GF-D8 (cell line): ENCODE results near the gene DIRAS2.

Source experiments
- DNase-seq: peaks from one replicate; lab custom pipeline; 2025; lab: John Stamatoyannopoulos, UW

Gene DIRAS2

GRCh38 chr9:90612957-90613356 lies 29.7 kb downstream of the DIRAS2 start:
- no peak for DNase-seq

GRCh38 chr9:90611568-90611967 lies 31.1 kb downstream of the DIRAS2 start:
- no peak for DNase-seq

GRCh38 chr9:90611121-90611520 lies 31.5 kb downstream of the DIRAS2 start:
- DNase-seq = no peak

- DNase-seq = no peak
Measured at GRCh38 chr9:90607701-90608516, 34.7 kb downstream of the DIRAS2 start.

GRCh38 chr9:90600029-90600428 lies 42.6 kb downstream of the DIRAS2 start:
- no peak for DNase-seq

- DNase-seq = no peak
Measured at GRCh38 chr9:90598191-90598590, 44.4 kb downstream of the DIRAS2 start.

- DNase-seq = no peak
Measured at GRCh38 chr9:90593646-90594045, 49.0 kb downstream of the DIRAS2 start.

- DNase-seq = no peak
Measured at GRCh38 chr9:90580576-90580975, 62.0 kb downstream of the DIRAS2 start.

- DNase-seq = no peak
Measured at GRCh38 chr9:90579181-90579580, 63.4 kb downstream of the DIRAS2 start.

- no peak for DNase-seq
Measured at GRCh38 chr9:90578126-90578815, 64.4 kb downstream of the DIRAS2 start.

GRCh38 chr9:90569511-90569910 lies 73.1 kb downstream of the DIRAS2 start:
- DNase-seq = no peak

GRCh38 chr9:90568667-90569066 lies 74.0 kb downstream of the DIRAS2 start:
- no peak for DNase-seq

GRCh38 chr9:90562229-90562628 lies 80.4 kb downstream of the DIRAS2 start:
- no peak for DNase-seq
